Heart left ventricle (tissue), 13 donors: ENCODE measurements around the gene ANXA3.

Source experiments
- CTCF ChIP-seq, 12 donors: fragments of 200-600 bp; sonication (generic) in 4 of 12; IDR thresholded peaks; one replicate each; pipeline versions ENCODE4 v1.5.0 to v1.8.0; 2018 to 2022; ENCODE audit warnings: antibody characterized with exemption in 12 of 12, mild to moderate bottlenecking in 5 of 12
- POLR2A ChIP-seq, 2 donors: fragments of 450-650 bp; IDR thresholded peaks; one replicate each; pipeline ENCODE4 v1.6.1; 2017; ENCODE audit warnings: antibody characterized with exemption in 2 of 2, mild to moderate bottlenecking in 2 of 2, moderate library complexity in 2 of 2
- donor health status: ischemic (EF 13 %, LVEDD 7.1; RV severe dilation, severe dysfunction).
- donor health status: DM: no; HTN: yes; CAD: no.
- donor health status: DM: no; HTN: no; CAD: no.
- donor health status: ischemic (EF 25% LVEDD 6.9; RV normal size, moderate dysfunction).
- donor health status: ischemic (EF 25% LVEDD 5.7; RV mildly dilated, moderate dysfunction).
- donor health status: ischemic (EF 35%, LVEDD 5.7; RV mildly dilated, moderate dysfunction).
- donor health status: nonischemic (EF 11% LVEDD 7.7; RV severe dilation, severe dysfunction).
- donor health status: DM: yes; HTN: yes; CAD: no.
- donor health status: PGD.
- donor health status: ischemic (EF 29% LVEDD 5.4; RV normal size, mild dysfunction).
- donor health status: nonischemic (EF 23%, LVEDD 6.1; RV moderate dilation, normal function).

GRCh38 chr4:78558410-78558809, 6.8 kb downstream of the ANXA3 start:
- TF ChIP-seq CTCF (IDR thresholded peaks at IDR 0.05) (no peak), POLR2A (IDR thresholded peaks at IDR 0.05) (no peak)
